ENCODE measurements around the gene CT83.

The CT83 gene

DNA sequence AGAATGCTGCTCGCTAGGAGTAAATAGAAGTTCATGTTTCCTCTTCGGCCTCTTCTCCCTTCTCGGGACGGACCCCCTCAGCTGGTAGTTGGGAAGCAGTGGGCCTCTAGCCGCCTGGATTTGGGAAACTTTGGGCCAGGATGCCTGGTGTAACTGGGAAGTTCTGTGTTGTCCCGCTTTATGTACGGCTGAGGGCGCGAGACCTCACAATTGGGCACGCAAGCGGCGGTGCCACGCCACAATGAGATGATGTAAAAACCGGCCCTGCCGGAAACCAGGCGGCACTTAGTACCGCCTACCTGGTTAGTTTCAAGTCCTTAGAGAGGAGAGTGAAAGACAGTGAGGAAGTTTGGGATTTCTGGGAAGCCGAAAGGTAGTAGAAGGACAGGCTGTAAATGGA, at the start of gene CT83:
Gene CT83, minus strand, starts transcription at position 155 of the 400 bp plus-strand sequence. Its CDS starts 120 bp downstream, at position 35.
- no peak for DNase-seq

GRCh38 chrX:116499780-116500179, 37.0 kb upstream of the CT83 start:
- no peak for DNase-seq

GRCh38 chrX:116493271-116493670, 30.5 kb upstream of the CT83 start:
- DNase-seq, result no peak

- DNase-seq, result no peak
Measured at GRCh38 chrX:116490104-116490503, 27.3 kb upstream of the CT83 start.

GRCh38 chrX:116480059-116480458, 17.3 kb upstream of the CT83 start:
- no peak for DNase-seq

- no peak for DNase-seq
Measured at GRCh38 chrX:116449156-116449555, 13.6 kb downstream of the CT83 start.

- no peak for DNase-seq
Measured at GRCh38 chrX:116436358-116436816, 26.4 kb downstream of the CT83 start, which contains the start of gene SLC6A14. Gene SLC6A14, plus strand, starts transcription at chrX:116436606. Its CDS starts 104 bp downstream, at chrX:116436710.

DNA sequence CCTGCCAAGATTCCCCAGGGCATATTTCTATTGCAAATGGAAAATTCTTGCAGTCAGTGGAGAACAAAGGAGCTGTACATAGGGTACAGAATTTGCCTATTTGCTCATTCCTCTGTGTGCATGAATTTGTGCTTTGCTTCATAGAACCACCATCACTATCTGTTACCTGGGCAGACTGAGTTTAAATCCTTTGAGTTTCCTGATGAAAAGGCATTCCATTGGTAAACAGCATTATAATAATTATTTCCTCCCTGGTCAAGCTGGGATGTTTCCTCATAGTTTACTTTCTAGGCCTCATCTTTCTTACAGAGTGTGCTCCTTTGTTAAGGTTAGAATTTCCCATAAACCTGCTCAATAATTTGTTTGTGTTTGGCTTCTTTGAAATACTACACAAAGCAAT, 27.2 kb downstream of the CT83 start:
- no peak for DNase-seq

DNA sequence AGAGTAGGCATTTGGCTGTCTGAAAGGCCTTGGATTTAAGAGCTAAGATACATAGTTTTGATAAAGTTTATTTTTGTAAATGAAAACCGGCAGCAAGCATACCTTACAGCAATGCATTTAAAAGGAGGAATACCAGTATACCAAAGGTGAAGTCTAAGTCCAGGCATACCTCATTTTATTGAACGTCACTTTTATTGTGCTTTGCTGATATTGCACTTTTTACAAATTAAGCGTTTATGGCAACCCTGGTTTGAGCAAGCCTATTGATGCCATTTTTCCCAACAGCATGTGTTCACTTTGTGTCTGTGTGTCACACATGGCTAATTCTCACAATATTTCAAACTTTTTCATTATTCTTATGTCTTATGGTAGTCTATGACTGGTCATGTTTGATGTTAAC, 34.8 kb downstream of the CT83 start:
- no peak for DNase-seq

DNA sequence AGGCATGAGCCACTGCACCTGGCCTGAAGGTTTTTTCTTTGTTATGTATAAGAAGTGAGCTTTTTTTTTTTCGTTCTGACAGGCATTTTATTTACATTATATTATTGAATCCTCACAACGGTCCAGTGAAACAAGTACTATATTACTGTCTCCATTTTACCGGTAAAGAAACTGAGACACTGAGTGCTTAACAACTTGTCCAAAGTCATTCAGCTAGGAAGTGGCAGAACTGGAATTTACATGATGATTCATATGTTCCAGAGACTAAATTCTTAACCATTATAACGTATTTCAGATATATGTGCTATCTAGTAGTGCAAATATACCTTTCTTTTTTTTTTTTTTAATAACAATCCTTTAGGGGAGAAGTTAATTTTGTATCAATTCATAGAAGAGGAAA, 44.8 kb downstream of the CT83 start:
- no peak for DNase-seq

- DNase-seq, result no peak
Measured at GRCh38 chrX:116417214-116417613, 45.6 kb downstream of the CT83 start.

GRCh38 chrX:116413273-116413672, 49.5 kb downstream of the CT83 start:
- no peak for DNase-seq

All from stimulated activated CD4-positive, alpha-beta T cell treated with anti-CD3 and anti-CD28 coated beads, Interleukin-12 subunit alpha, Interleukin-12 subunit beta, amount 100 ng/mL, for 4 hours (primary cell).